ENCODE data around the gene CACNB3. TPM values are rescaled to one million over a fixed set of nuclear protein-coding genes. Genes with fewer than 3 reads are reported as not detected.
A peak's percentile ranks its signal among the peaks of the same experiment; 100 is the strongest.

The CACNB3 gene
- total RNA-seq, 1 donor from 2014 or later = 9.6 TPM

- DNase-seq = peak; percentile 90
Observed at GRCh38 chr12:48788854-48789775, 29.2 kb upstream of the CACNB3 start, which contains the start of gene ADCY6. Gene ADCY6 (minus strand): TSS chr12:48789089. CDS start chr12:48783434, 5,655 bp downstream.

GRCh38 chr12:48789858-48790326 lies 28.4 kb upstream of the CACNB3 start:
- DNase-seq = no peak

GRCh38 chr12:48793696-48794095 lies 24.6 kb upstream of the CACNB3 start:
- no peak for DNase-seq

GRCh38 chr12:48794870-48795269 lies 23.4 kb upstream of the CACNB3 start:
- peak; percentile 45 for DNase-seq

- DNase-seq = peak; percentile 90
Observed at GRCh38 chr12:48795550-48796455, 22.5 kb upstream of the CACNB3 start.

- DNase-seq = no peak
Observed at GRCh38 chr12:48796976-48797375, 21.3 kb upstream of the CACNB3 start.

- DNase-seq = no peak
Observed at GRCh38 chr12:48800457-48800856, 17.8 kb upstream of the CACNB3 start.

- DNase-seq = no peak
Observed at GRCh38 chr12:48800971-48801370, 17.3 kb upstream of the CACNB3 start.

GRCh38 chr12:48803675-48804074 lies 14.6 kb upstream of the CACNB3 start:
- DNase-seq = no peak

- no peak for DNase-seq
Observed at GRCh38 chr12:48807981-48808380, 10.3 kb upstream of the CACNB3 start.

- peak; percentile 51 for DNase-seq
Observed at GRCh38 chr12:48810903-48811431, 7.3 kb upstream of the CACNB3 start.

GRCh38 chr12:48811437-48812090 lies 6.7 kb upstream of the CACNB3 start:
- no peak for DNase-seq

GRCh38 chr12:48812389-48812788 lies 5.9 kb upstream of the CACNB3 start:
- no peak for DNase-seq

- DNase-seq = peak; percentile 55
Observed at GRCh38 chr12:48813465-48814261, 4.6 kb upstream of the CACNB3 start.

- peak; percentile 79 for DNase-seq
Observed at GRCh38 chr12:48814262-48815125, 3.8 kb upstream of the CACNB3 start.

- DNase-seq = peak; percentile 94
Observed at GRCh38 chr12:48815126-48816110, 2.9 kb upstream of the CACNB3 start.

GRCh38 chr12:48816143-48816854 lies 2.0 kb upstream of the CACNB3 start:
- peak; percentile 43 for DNase-seq

Data from tongue (tissue), 2 donors.